HG03457 (cell line): ENCODE results near the gene SDCCAG8.

ENCODE experiments used
- ATAC-seq: cut with Tn5 transposase; IDR thresholded peaks from one replicate; pipeline ENCODE4 v1.9.1; 2021; ENCODE audit warnings: moderate number of reproducible peaks; ENCODE audit not compliant: unreplicated experiment

Gene SDCCAG8

GRCh38 chr1:243254233-243254926 lies 1.5 kb upstream of the SDCCAG8 start:
- peak; percentile 11 for ATAC-seq

GRCh38 chr1:243254927-243255790 lies 682 bp upstream of the SDCCAG8 start, which contains the start of gene CEP170:
CEP170 (minus strand) TSS chr1:243255281; CDS start chr1:243225280, 30,001 bp downstream.
- ATAC-seq = peak; percentile 39

GRCh38 chr1:243256590-243256989 lies 749 bp downstream of the SDCCAG8 start:
- ATAC-seq = no peak

GRCh38 chr1:243257189-243257588 lies 1.3 kb downstream of the SDCCAG8 start:
- ATAC-seq = no peak

GRCh38 chr1:243258731-243259130 lies 2.9 kb downstream of the SDCCAG8 start:
- ATAC-seq = no peak

GRCh38 chr1:243260221-243260880 lies 4.5 kb downstream of the SDCCAG8 start:
- no peak for ATAC-seq

GRCh38 chr1:243261390-243261789 lies 5.5 kb downstream of the SDCCAG8 start:
- ATAC-seq = no peak

GRCh38 chr1:243264717-243265116 lies 8.9 kb downstream of the SDCCAG8 start:
- no peak for ATAC-seq

- no peak for ATAC-seq
These were observed 10.4 kb downstream of the SDCCAG8 start for GRCh38 chr1:243266231-243266630.

- no peak for ATAC-seq
These were observed 11.6 kb downstream of the SDCCAG8 start for GRCh38 chr1:243267471-243267880.

GRCh38 chr1:243267914-243268653 lies 12.2 kb downstream of the SDCCAG8 start:
- no peak for ATAC-seq

- ATAC-seq = no peak
These were observed 13.1 kb downstream of the SDCCAG8 start for GRCh38 chr1:243268751-243269460.

- ATAC-seq = no peak
These were observed 13.6 kb downstream of the SDCCAG8 start for GRCh38 chr1:243269461-243269801.

- ATAC-seq = no peak
These were observed 14.4 kb downstream of the SDCCAG8 start for GRCh38 chr1:243270097-243270864.

- no peak for ATAC-seq
These were observed 16.2 kb downstream of the SDCCAG8 start for GRCh38 chr1:243271996-243272395.

GRCh38 chr1:243272401-243272800 lies 16.6 kb downstream of the SDCCAG8 start:
- ATAC-seq = no peak

GRCh38 chr1:243273506-243273905 lies 17.7 kb downstream of the SDCCAG8 start:
- no peak for ATAC-seq

GRCh38 chr1:243273945-243274344 lies 18.1 kb downstream of the SDCCAG8 start:
- ATAC-seq = no peak

GRCh38 chr1:243275316-243275715 lies 19.5 kb downstream of the SDCCAG8 start:
- no peak for ATAC-seq
